Measurements from ENCODE around the gene MAFF. TPM values are rescaled to one million over a fixed set of nuclear protein-coding genes. Genes with fewer than 3 reads are reported as not detected.

The MAFF gene
- total RNA-seq, 1 experiment from 2014 or later = 26.0 TPM

DNA sequence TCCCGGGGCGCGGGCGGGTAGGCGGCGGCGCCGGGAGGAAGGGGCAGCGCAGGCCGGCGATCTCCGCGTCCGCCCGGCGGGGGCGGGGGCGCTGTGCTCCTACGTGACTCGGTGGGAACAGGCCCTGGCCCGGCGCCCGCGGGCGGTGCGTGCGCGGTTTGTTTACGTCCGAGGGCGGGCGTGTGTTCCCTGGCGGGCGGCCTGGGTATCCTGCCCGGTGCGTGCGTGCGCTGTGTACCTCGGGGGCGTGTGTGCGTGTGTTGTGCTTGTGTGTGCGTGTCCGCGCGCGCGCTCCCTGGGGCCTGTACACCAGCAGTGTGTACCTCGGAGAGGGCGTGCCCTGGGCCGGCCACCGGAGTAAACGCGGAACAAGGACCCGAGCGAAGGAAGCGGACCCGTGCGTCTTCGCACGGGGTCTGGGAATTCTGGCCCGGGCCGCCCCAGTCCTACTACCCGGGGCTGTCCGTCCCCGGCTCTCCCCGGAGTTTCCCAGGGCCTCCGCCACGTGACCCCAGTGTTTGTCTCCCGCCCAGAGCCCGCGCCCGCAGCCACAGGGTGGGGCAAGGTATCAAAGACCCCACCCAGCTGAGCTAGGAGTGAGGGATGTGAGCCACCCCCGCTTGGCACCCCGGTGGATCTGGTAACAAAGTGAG lies 769 bp downstream of the MAFF start:
- H3K4me2 ChIP-seq (ENCODE audit: low read length) = peak overlapping the region; percentile 77
- POLR2A ChIA-PET = interaction anchor here (1.0 to 2.0 kb wide), 3 partner anchors 12 to 22 kb away, joined by 3 to 6 read pairs (median 4); no protein-coding TSS in a partner anchor
- H3K4me1 ChIP-seq (ENCODE audit: control insufficient read depth in 1 of 2, insufficient read depth in 2 of 2, low read length in 2 of 2) = peaks cover 12 to 27% of the 10 kb centered on the region in 2 experiments
- H2AFZ ChIP-seq (ENCODE audit: low read depth, low read length, poor library complexity, severe bottlenecking) = no peak overlapping the region
- H3K79me2 ChIP-seq (ENCODE audit: insufficient read depth, low read length) = peaks cover 47% of the 10 kb centered on the region
- peaks cover 4% of the 10 kb centered on the region; the same call in 1 of the 2 replicates for H4K20me1 ChIP-seq (ENCODE audit: insufficient read depth)
- H3K27me3 ChIP-seq (ENCODE audit: insufficient read depth, low read length) = no peaks in the 10 kb centered on the region
- 0 out of 4 replicates have a peak, but pooled peaks cover 0 to 3% of the 10 kb centered on the region in 2 experiments for H3K36me3 ChIP-seq (ENCODE audit: control insufficient read depth in 1 of 2, insufficient read depth in 2 of 2, low read length in 2 of 2)
- H3K9me3 ChIP-seq (ENCODE audit: control insufficient read depth in 1 of 2, insufficient read depth in 1 of 2, low read depth in 1 of 2, low read length in 2 of 2) = no peaks in the 10 kb centered on the region
- DNase-seq (ENCODE audit: low read depth, low spot score) = no peak
- RAD21 ChIA-PET (ENCODE audit: low non-redundant PET in 1 of 2, low total read pairs in 2 of 2, uncharacterized antibody in 2 of 2, unreplicated experiment in 2 of 2) = interaction anchor here in 1 of 2 experiments (0.6 kb wide), 1 partner anchor 471 kb away, joined by 3 read pairs; no protein-coding TSS in a partner anchor
- H3K27ac ChIP-seq (ENCODE audit: low read depth, low read length) = peak overlapping the region; percentile 99
- peak overlapping the region; percentile 94 for H3K9ac ChIP-seq (ENCODE audit: low read length)
- BruUV-seq (replicated peaks) = TSS peak; percentile 43
- CTCF ChIA-PET = interaction anchor here (1.0 kb wide), 1 partner anchor 88 kb away, joined by 3 read pairs; no protein-coding TSS in a partner anchor
- H3K9me2 ChIP-seq (ENCODE audit: insufficient read depth) = no peaks in the 10 kb centered on the region
- peak; percentile 65 for ATAC-seq
- intact Hi-C loops (cut with micrococcal nuclease) = no loop called here
- peak overlapping the region; percentile 64 to 85 for H3K4me3 ChIP-seq (replicated peaks in 1 of 2; ENCODE audit: low read depth in 1 of 2, low read length in 2 of 2)
- TF ChIP-seq FOSL1 (IDR thresholded peaks at IDR 0.05; ENCODE audit: low read depth) = no peak
- TF ChIP-seq YY1 (IDR thresholded peaks at IDR 0.05; ENCODE audit: extremely low read depth, insufficient replicate concordance, low read depth, low read length) = no peak
- no peak for TF ChIP-seq CBX3 (IDR thresholded peaks at IDR 0.05; ENCODE audit: low read depth)
- TF ChIP-seq, protein P1, sequence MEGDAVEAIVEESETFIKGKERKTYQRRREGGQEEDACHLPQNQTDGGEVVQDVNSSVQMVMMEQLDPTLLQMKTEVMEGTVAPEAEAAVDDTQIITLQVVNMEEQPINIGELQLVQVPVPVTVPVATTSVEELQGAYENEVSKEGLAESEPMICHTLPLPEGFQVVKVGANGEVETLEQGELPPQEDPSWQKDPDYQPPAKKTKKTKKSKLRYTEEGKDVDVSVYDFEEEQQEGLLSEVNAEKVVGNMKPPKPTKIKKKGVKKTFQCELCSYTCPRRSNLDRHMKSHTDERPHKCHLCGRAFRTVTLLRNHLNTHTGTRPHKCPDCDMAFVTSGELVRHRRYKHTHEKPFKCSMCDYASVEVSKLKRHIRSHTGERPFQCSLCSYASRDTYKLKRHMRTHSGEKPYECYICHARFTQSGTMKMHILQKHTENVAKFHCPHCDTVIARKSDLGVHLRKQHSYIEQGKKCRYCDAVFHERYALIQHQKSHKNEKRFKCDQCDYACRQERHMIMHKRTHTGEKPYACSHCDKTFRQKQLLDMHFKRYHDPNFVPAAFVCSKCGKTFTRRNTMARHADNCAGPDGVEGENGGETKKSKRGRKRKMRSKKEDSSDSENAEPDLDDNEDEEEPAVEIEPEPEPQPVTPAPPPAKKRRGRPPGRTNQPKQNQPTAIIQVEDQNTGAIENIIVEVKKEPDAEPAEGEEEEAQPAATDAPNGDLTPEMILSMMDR (IDR thresholded peaks at IDR 0.05 in 2 of 3, conservative IDR thresholded peaks at IDR 0.05 in 1 of 3; ENCODE audit: borderline replicate concordance in 1 of 3, insufficient read depth in 1 of 3, low read depth in 2 of 3, low read length in 2 of 3) = no peak
- TF ChIP-seq ZFX (IDR thresholded peaks at IDR 0.05) = peak; percentile 50; the same call in 1 of the 2 replicates
- no peak for TF ChIP-seq TCF7L2 (IDR thresholded peaks at IDR 0.05; ENCODE audit: borderline replicate concordance, extremely low read depth, insufficient read depth, insufficient read length)
- TF ChIP-seq, protein P2, sequence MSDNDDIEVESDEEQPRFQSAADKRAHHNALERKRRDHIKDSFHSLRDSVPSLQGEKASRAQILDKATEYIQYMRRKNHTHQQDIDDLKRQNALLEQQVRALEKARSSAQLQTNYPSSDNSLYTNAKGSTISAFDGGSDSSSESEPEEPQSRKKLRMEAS (IDR thresholded peaks at IDR 0.05) = peak; percentile 79
- TF ChIP-seq EZH2 (IDR thresholded peaks at IDR 0.05) = no peak
- TF ChIP-seq JUND (IDR thresholded peaks at IDR 0.05) = no peak
- TF ChIP-seq SP1 (IDR thresholded peaks at IDR 0.05; ENCODE audit: low read depth) = no peak
- no peak for TF ChIP-seq REST (IDR thresholded peaks at IDR 0.05; ENCODE audit: low read depth)
- no peak; the same call in 1 of the 2 replicates for TF ChIP-seq POLR2AphosphoS5 (IDR thresholded peaks at IDR 0.05; ENCODE audit: low read depth, low read length)
- no peak for TF ChIP-seq POLR2A (IDR thresholded peaks at IDR 0.05; ENCODE audit: borderline replicate concordance, extremely low read depth, insufficient read depth, insufficient read length)
- TF ChIP-seq ATF3 (IDR thresholded peaks at IDR 0.05) = no peak
- TF ChIP-seq ZBTB33 (IDR thresholded peaks at IDR 0.05; ENCODE audit: extremely low read depth, insufficient replicate concordance, low read length) = no peak
- TF ChIP-seq EGR1 (IDR thresholded peaks at IDR 0.05; ENCODE audit: low read depth) = peak; percentile 64
- no peak for TF ChIP-seq EZH2phosphoT487 (IDR thresholded peaks at IDR 0.05; ENCODE audit: borderline replicate concordance)
- no peak for TF ChIP-seq ZNF274 (IDR thresholded peaks at IDR 0.05; ENCODE audit: low read depth, low read length)
- no peak for TF ChIP-seq SRF (IDR thresholded peaks at IDR 0.05; ENCODE audit: low read depth)
